Endothelial cell of umbilical vein (primary cell): ENCODE measurements around the gene NRROS. TPM values are rescaled to one million over a fixed set of nuclear protein-coding genes. Genes with fewer than 3 reads are reported as not detected.

Experiments
- BruUV-seq: library from RNA; stranded (reverse); fragments of 400-500 nt; replicated peaks from 2 replicates; lab custom pipeline; 2021; lab: Mats Ljungman, UMichigan
- CTCF ChIA-PET: fragments of 300-600, 350-600 bp; sonication (Branson Sonifier 250); formaldehyde crosslinking; loops from one replicate; lab custom pipeline; 2021; ENCODE audit warnings: antibody characterized with exemption, inconsistent platforms; lab: Charles Lee
- POLR2A ChIA-PET: fragments of 300-600, 350-600 bp; sonication (Branson Sonifier 250); formaldehyde crosslinking; loops from one replicate; lab custom pipeline; 2021; ENCODE audit warnings: antibody characterized with exemption, inconsistent platforms; lab: Charles Lee
- DNase-seq: peaks from one replicate; pipeline ENCODE4 v3.0.0-alpha.2; 2011; ENCODE audit warnings: low read depth, low spot score
- FAIRE-seq: peaks from 2 replicates; lab custom pipeline; 2011; peaks lifted over from hg19 to GRCh38; lab: Jason Lieb, UNC
- H2AFZ ChIP-seq: 2 replicates; pipeline ENCODE4 v1.6.0; 2012; ENCODE audit warnings: low read depth, low read length, control low read depth, inconsistent platforms
- H3K27ac ChIP-seq: 2 replicates; pipeline ENCODE4 v1.5.1; 2011; ENCODE audit warnings: low read depth, mild to moderate bottlenecking, control low read depth, low read length, moderate library complexity; ENCODE audit not compliant: insufficient read depth
- H3K27me3 ChIP-seq, 2 experiments: 2 replicates each; pipeline versions ENCODE4 v1.6.0 to v1.6.1; 2011; ENCODE audit warnings: low read length in 2 of 2, mixed read lengths in 1 of 2; ENCODE audit not compliant: control insufficient read depth in 2 of 2, insufficient read depth in 2 of 2
- H3K36me3 ChIP-seq, 2 experiments: 2 replicates in 1 of 2; 3 replicates in 1 of 2; pipeline ENCODE4 v1.5.1; 2011; ENCODE audit warnings: low read length in 2 of 2, mild to moderate bottlenecking in 1 of 2, moderate library complexity in 1 of 2; ENCODE audit not compliant: control insufficient read depth in 2 of 2, insufficient read depth in 2 of 2; ENCODE audit errors: extremely low read depth in 1 of 2
- H3K4me1 ChIP-seq: 3 replicates; pipeline ENCODE4 v1.5.1; 2011; ENCODE audit warnings: mild to moderate bottlenecking, low read length; ENCODE audit not compliant: control insufficient read depth, insufficient read depth; ENCODE audit errors: extremely low read depth
- H3K4me2 ChIP-seq: 2 replicates; pipeline ENCODE4 v1.6.1; 2011; ENCODE audit warnings: low read length, control low read depth, mixed read lengths; ENCODE audit not compliant: insufficient read depth
- H3K4me3 ChIP-seq, 3 experiments: fragments of 200-600 bp in 1 of 3; sonication (generic), shearing (Covaris generic) in 1 of 3; replicated peaks in 1 of 3; 2 replicates each; pipeline ENCODE4 v1.5.1; 2011 to 2016; ENCODE audit warnings: control low read depth in 3 of 3, low read length in 3 of 3, mild to moderate bottlenecking in 2 of 3, inconsistent platforms in 1 of 3, low read depth in 1 of 3, moderate library complexity in 1 of 3; ENCODE audit not compliant: insufficient read depth in 1 of 3
- H3K79me2 ChIP-seq: 2 replicates; pipeline ENCODE4 v1.6.0; 2012; ENCODE audit warnings: low read length, inconsistent platforms; ENCODE audit not compliant: control insufficient read depth, insufficient read depth
- H3K9ac ChIP-seq: replicated peaks from 2 replicates; pipeline ENCODE3; 2011; ENCODE audit warnings: low read length, control low read depth; ENCODE audit not compliant: insufficient read depth; ENCODE audit errors: extremely low read depth
- H3K9me1 ChIP-seq: replicated peaks from 3 replicates; pipeline ENCODE4 v1.6.0; 2011; ENCODE audit warnings: mild to moderate bottlenecking, low read length; ENCODE audit not compliant: control insufficient read depth, insufficient read depth; ENCODE audit errors: extremely low read depth
- H3K9me3 ChIP-seq: replicated peaks from 2 replicates; pipeline ENCODE4 v1.5.1; 2012; ENCODE audit warnings: low read length, inconsistent platforms; ENCODE audit not compliant: control insufficient read depth, insufficient read depth
- H4K20me1 ChIP-seq: replicated peaks from 2 replicates; pipeline ENCODE3; 2011; ENCODE audit warnings: mild to moderate bottlenecking, low read length; ENCODE audit not compliant: control insufficient read depth, insufficient read depth; ENCODE audit errors: extremely low read depth
- EZH2 ChIP-seq: IDR thresholded peaks from 2 replicates; pipeline ENCODE4 v1.6.1; 2012; ENCODE audit warnings: borderline replicate concordance, low read depth, mild to moderate bottlenecking, moderate library complexity, low read length, inconsistent platforms; ENCODE audit not compliant: severe bottlenecking
- FOS ChIP-seq: IDR thresholded peaks from 2 replicates; pipeline ENCODE4 v1.6.1; 2011; ENCODE audit warnings: mild to moderate bottlenecking, low read length, moderate library complexity, borderline replicate concordance; ENCODE audit not compliant: insufficient read depth
- GATA2 ChIP-seq: IDR thresholded peaks from 2 replicates; pipeline ENCODE4 v1.7.0; 2011; ENCODE audit warnings: low read depth, mild to moderate bottlenecking, moderate library complexity, mixed read lengths, low read length; ENCODE audit not compliant: insufficient read length, insufficient read depth
- JUN ChIP-seq: IDR thresholded peaks from 2 replicates; pipeline ENCODE4 v1.6.1; 2011; ENCODE audit warnings: borderline replicate concordance, low read depth; ENCODE audit not compliant: insufficient read length, insufficient read depth
- MYC ChIP-seq: IDR thresholded peaks from one replicate; pipeline ENCODE4 v1.6.1; 2011; ENCODE audit warnings: mild to moderate bottlenecking, low read depth, low read length
- POLR2A ChIP-seq: IDR thresholded peaks from 2 replicates; pipeline ENCODE4 v1.6.1; 2012; ENCODE audit warnings: low read depth, mild to moderate bottlenecking, control low read depth, low read length
- POLR2AphosphoS5 ChIP-seq: IDR thresholded peaks from 2 replicates; pipeline ENCODE4 v1.6.1; 2012; ENCODE audit warnings: low read depth, mild to moderate bottlenecking, control low read depth, low read length, moderate library complexity; ENCODE audit not compliant: insufficient read depth
- dilution Hi-C: fragments of 300-500 bp; cut with MboI; formaldehyde crosslinking; loops from one replicate; pipeline ENCODE4 v1.15.0; 2019; ENCODE audit warnings: low sequenced_read_pairs; ENCODE audit not compliant: extremely low pct_ligation_motif_present
- intact Hi-C: fragments of 100-400 bp; cut with micrococcal nuclease; formaldehyde crosslinking; loops from one replicate; pipeline ENCODE4 v1.10.0; 2022
- polyA plus RNA-seq, 4 experiments: library from polyadenylated mRNA; depleted of rRNA in 3 of 4; stranded (reverse) in 3 of 4; unstranded in 1 of 4; fragments of >200 nt; gene quantifications; 2 replicates each; pipeline versions ENCODE4 v1.2.1 to v1.2.3, GENCODE V29; 2011 to 2012; ENCODE audit warnings: missing spikeins in 1 of 4
- total RNA-seq: library from RNA; stranded (reverse); gene quantifications from 2 replicates; pipeline ENCODE4 v1.2.3, GENCODE V29; 2021
- TF ChIP-seq, protein P1 (sequence below), 2 donors: IDR thresholded peaks; 1 replicate in 1 of 2; 2 replicates in 1 of 2; pipeline ENCODE4 v1.5.1; 2011; ENCODE audit warnings: low read length in 2 of 2, mild to moderate bottlenecking in 2 of 2, moderate library complexity in 2 of 2, control low read depth in 1 of 2, inconsistent platforms in 1 of 2, low read depth in 1 of 2; ENCODE audit not compliant: insufficient read depth in 1 of 2; ENCODE audit errors: extremely low read depth in 1 of 2
- TF ChIP-seq, protein P2 (sequence below): IDR thresholded peaks from 2 replicates; pipeline ENCODE4 v1.6.1; 2011; ENCODE audit not compliant: insufficient read depth, insufficient read length

The NRROS gene
- total and polyA plus RNA-seq, 2 donors (not counting 3 experiments of a cell fraction or from before 2014, with no cell fraction given), result 8.1 to 15.6 TPM

DNA sequence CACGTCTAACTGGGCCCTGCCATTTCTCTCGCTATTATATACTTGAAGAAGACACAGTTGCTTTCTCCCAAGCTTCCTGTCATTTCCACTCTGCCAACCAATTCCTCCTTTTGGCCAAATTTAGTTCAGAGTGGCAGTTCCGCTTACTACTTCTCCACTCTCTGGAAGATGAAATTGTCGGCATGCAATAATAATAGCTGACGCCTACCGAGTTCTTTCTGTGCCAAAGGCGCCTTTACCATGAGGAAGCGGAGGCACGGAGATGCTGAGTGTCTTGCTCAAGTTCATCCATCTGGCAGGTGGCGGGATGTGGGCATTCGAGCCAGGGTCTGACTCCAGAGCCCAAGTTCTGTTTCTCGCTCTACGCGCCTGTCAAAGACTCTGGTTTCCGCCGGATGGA is 14.6 kb upstream of the NRROS start:
- no TSS peak for BruUV-seq
- CTCF ChIA-PET, result no interaction called here

DNA sequence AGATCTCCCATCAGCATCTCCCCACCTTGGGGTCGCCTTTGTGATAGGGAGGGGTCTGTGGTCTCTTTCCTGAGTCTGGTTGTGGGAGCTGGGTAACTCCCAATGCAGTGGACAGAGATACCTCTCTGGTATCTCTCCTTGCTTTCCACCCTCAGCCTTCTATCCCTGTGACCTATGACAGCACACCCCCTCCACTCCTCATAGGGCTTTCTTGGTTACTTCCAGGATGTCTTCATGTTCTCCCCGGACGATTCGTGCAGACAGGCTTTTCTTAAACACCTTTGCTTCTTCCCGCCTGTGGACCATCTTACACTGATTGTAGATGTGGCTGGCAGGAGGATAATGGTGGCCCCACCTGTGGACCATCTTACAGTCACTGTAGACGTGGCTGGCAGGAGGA is 14.2 kb upstream of the NRROS start:
- H3K9me1 ChIP-seq, result no peaks in the 10 kb centered on the region
- no TSS peak for BruUV-seq
- intact Hi-C loops, result no loop called here
- H3K9me3 ChIP-seq, result no peaks in the 10 kb centered on the region
- dilution Hi-C loops, result no loop called here
- no peak for FAIRE-seq
- H3K79me2 ChIP-seq, result no peaks in the 10 kb centered on the region
- DNase-seq, result no peak
- H3K9ac ChIP-seq, result no peak overlapping the region
- H3K4me1 ChIP-seq, result peaks cover 4% of the 10 kb centered on the region
- no peaks in the 10 kb centered on the region for H4K20me1 ChIP-seq
- H3K4me3 ChIP-seq, result no peak overlapping the region
- no peak overlapping the region for H3K4me2 ChIP-seq
- ChIA-PET CTCF (no interaction called here), POLR2A (no interaction called here)
- H3K27ac ChIP-seq, result no peak overlapping the region
- no peaks in the 10 kb centered on the region for H3K27me3 ChIP-seq
- TF ChIP-seq EZH2 (no peak), JUN (no peak), POLR2AphosphoS5 (no peak), GATA2 (no peak), FOS (no peak), POLR2A (no peak), MYC (no peak)
- TF ChIP-seq, protein P1, sequence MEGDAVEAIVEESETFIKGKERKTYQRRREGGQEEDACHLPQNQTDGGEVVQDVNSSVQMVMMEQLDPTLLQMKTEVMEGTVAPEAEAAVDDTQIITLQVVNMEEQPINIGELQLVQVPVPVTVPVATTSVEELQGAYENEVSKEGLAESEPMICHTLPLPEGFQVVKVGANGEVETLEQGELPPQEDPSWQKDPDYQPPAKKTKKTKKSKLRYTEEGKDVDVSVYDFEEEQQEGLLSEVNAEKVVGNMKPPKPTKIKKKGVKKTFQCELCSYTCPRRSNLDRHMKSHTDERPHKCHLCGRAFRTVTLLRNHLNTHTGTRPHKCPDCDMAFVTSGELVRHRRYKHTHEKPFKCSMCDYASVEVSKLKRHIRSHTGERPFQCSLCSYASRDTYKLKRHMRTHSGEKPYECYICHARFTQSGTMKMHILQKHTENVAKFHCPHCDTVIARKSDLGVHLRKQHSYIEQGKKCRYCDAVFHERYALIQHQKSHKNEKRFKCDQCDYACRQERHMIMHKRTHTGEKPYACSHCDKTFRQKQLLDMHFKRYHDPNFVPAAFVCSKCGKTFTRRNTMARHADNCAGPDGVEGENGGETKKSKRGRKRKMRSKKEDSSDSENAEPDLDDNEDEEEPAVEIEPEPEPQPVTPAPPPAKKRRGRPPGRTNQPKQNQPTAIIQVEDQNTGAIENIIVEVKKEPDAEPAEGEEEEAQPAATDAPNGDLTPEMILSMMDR (IDR thresholded peaks at IDR 0.05; ENCODE audit: extremely low read depth in 1 of 2, insufficient read depth in 1 of 2, low read depth in 1 of 2, low read length in 2 of 2), result no peak
- TF ChIP-seq, protein P2, sequence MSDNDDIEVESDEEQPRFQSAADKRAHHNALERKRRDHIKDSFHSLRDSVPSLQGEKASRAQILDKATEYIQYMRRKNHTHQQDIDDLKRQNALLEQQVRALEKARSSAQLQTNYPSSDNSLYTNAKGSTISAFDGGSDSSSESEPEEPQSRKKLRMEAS, result no peak
- no peaks in the 10 kb centered on the region for H3K36me3 ChIP-seq
- H2AFZ ChIP-seq, result no peak overlapping the region

More for the DNA sequence above, 14.6 kb upstream of the NRROS start:
- H3K4me3 ChIP-seq, result no peak overlapping the region
- no peak for DNase-seq
- no peaks in the 10 kb centered on the region for H3K79me2 ChIP-seq
- H3K4me1 ChIP-seq, result peaks cover 9% of the 10 kb centered on the region
- no peak overlapping the region for H2AFZ ChIP-seq
- H3K9me1 ChIP-seq, result no peaks in the 10 kb centered on the region
- H4K20me1 ChIP-seq, result no peaks in the 10 kb centered on the region
- no peaks in the 10 kb centered on the region for H3K36me3 ChIP-seq
- no peak for FAIRE-seq
- dilution Hi-C loops, result no loop called here
- H3K27ac ChIP-seq, result no peak overlapping the region
- POLR2A ChIA-PET, result no interaction called here
- intact Hi-C loops, result no loop called here
- no peak for TF ChIP-seq MYC
- no peak for TF ChIP-seq JUN
- TF ChIP-seq, protein P1 (IDR thresholded peaks at IDR 0.05; ENCODE audit: extremely low read depth in 1 of 2, insufficient read depth in 1 of 2, low read depth in 1 of 2, low read length in 2 of 2), result no peak
- no peak for TF ChIP-seq FOS
- TF ChIP-seq, protein P2, result no peak
- no peak for TF ChIP-seq POLR2AphosphoS5
- no peak overlapping the region for H3K4me2 ChIP-seq
- no peaks in the 10 kb centered on the region for H3K27me3 ChIP-seq
- H3K9ac ChIP-seq, result no peak overlapping the region
- no peaks in the 10 kb centered on the region for H3K9me3 ChIP-seq
